ENCODE measurements around the gene GRAMD2B. TPM values are rescaled to one million over a fixed set of nuclear protein-coding genes. Genes with fewer than 3 reads are reported as not detected.

The GRAMD2B gene
- total and polyA plus RNA-seq, 5 donors: 13.0 to 45.4 (median 33.6) TPM

GRCh38 chr5:126540631-126541030, 117.4 kb downstream of the GRAMD2B start:
- Histone ChIP-seq H3K9me3 (ENCODE audit: control insufficient read depth, low read length) (no peaks in the 10 kb centered on the region), H3K4me1 (ENCODE audit: control insufficient read depth, insufficient read depth, low read length) (peaks cover 2% of the 10 kb centered on the region), H3K27me3 (ENCODE audit: control insufficient read depth, insufficient read depth) (no peaks in the 10 kb centered on the region), H3K27ac (ENCODE audit: low read length) (no peak overlapping the region), H3K4me3 (ENCODE audit: low read length) (no peak overlapping the region)
- intact Hi-C loops (cut with DNase I): no loop called here
- 58% methylated on average over 5 of the region's 5 CpGs for WGBS
- no peak for ATAC-seq
- DNase-seq: no peak

- no peaks in the 10 kb centered on the region for H3K4me1 ChIP-seq (ENCODE audit: control insufficient read depth, insufficient read depth, low read length)
- H3K27ac ChIP-seq (ENCODE audit: low read length): no peak overlapping the region
- no peaks in the 10 kb centered on the region for H3K27me3 ChIP-seq (ENCODE audit: control insufficient read depth, insufficient read depth)
- no peak for DNase-seq
- WGBS: 51% methylated on average over 2 of the region's 2 CpGs
- H3K9me3 ChIP-seq (ENCODE audit: control insufficient read depth, low read length): no peaks in the 10 kb centered on the region
- intact Hi-C loops (cut with DNase I): no loop called here
- no peak overlapping the region for H3K4me3 ChIP-seq (ENCODE audit: low read length)
- no peak for ATAC-seq
Measured at GRCh38 chr5:126542441-126542840, 119.2 kb downstream of the GRAMD2B start.

- Histone ChIP-seq H3K4me1 (ENCODE audit: control insufficient read depth, insufficient read depth, low read length) (no peaks in the 10 kb centered on the region), H3K9me3 (ENCODE audit: control insufficient read depth, low read length) (no peaks in the 10 kb centered on the region), H3K27ac (ENCODE audit: low read length) (no peak overlapping the region), H3K4me3 (ENCODE audit: low read length) (no peak overlapping the region), H3K27me3 (ENCODE audit: control insufficient read depth, insufficient read depth) (no peaks in the 10 kb centered on the region)
- WGBS: 85% methylated on average over 1 of the region's 1 CpG
- intact Hi-C loops (cut with DNase I): no loop called here
- DNase-seq (no peak), ATAC-seq (no peak)
Measured at GRCh38 chr5:126543009-126543408, 119.8 kb downstream of the GRAMD2B start.

DNA sequence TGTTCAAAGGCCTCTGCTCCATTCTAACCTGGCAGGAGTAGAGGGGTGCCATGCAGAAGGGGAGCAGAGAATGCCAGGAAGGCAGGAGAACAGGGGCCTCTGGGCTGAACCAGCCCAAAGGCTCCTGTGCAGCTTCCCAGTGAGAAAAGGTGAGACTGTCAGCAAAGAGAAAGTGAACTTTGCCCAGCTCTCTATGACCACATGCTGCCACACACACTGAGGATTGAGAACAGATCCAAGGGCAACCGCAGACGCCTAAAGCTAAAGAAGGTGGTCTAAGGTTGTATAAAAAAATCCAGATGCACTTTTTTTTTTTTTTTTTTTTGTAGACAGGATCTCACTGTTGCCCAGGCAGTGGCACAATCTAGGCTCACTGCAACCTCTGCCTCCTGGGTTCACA, 120.5 kb downstream of the GRAMD2B start:
- no peaks in the 10 kb centered on the region for H3K9me3 ChIP-seq (ENCODE audit: control insufficient read depth, low read length)
- no peak overlapping the region for H3K4me3 ChIP-seq (ENCODE audit: low read length)
- WGBS: 98% methylated on average over 2 of the region's 2 CpGs
- H3K4me1 ChIP-seq (ENCODE audit: control insufficient read depth, insufficient read depth, low read length): no peaks in the 10 kb centered on the region
- DNase-seq (no peak), ATAC-seq (no peak)
- no peak overlapping the region for H3K27ac ChIP-seq (ENCODE audit: low read length)
- H3K27me3 ChIP-seq (ENCODE audit: control insufficient read depth, insufficient read depth): no peaks in the 10 kb centered on the region
- intact Hi-C loops (cut with DNase I): no loop called here

Other genes starting within 250 kb of the GRAMD2B start
- gene ALDH7A1, start 171.8 kb downstream of the GRAMD2B start, total RNA-seq: 10 to 100 TPM; 26.1 to 50.3 (median 32.7) TPM
- 31.6 TPM for gene ALDH7A1, start 171.8 kb downstream of the GRAMD2B start, polyA plus RNA-seq
- gene PHAX, start 177.5 kb downstream of the GRAMD2B start, total RNA-seq: 10 to 100 TPM; 26.8 to 34.3 (median 33.9) TPM
- gene PHAX, start 177.5 kb downstream of the GRAMD2B start, polyA plus RNA-seq: 23.8 TPM

All from right cardiac atrium (tissue), 5 donors.